Erythroblast (primary cell): ENCODE measurements around the gene APOBR.

Experiments used
- GATA1 ChIP-seq: IDR thresholded peaks from 2 replicates; pipeline ENCODE4 v1.6.1; 2011; ENCODE audit warnings: low read depth, mild to moderate bottlenecking, control low read depth, low read length, moderate library complexity
- POLR2A ChIP-seq: IDR thresholded peaks from 2 replicates; pipeline ENCODE4 v1.6.1; 2011; ENCODE audit warnings: mild to moderate bottlenecking, low read length

DNA sequence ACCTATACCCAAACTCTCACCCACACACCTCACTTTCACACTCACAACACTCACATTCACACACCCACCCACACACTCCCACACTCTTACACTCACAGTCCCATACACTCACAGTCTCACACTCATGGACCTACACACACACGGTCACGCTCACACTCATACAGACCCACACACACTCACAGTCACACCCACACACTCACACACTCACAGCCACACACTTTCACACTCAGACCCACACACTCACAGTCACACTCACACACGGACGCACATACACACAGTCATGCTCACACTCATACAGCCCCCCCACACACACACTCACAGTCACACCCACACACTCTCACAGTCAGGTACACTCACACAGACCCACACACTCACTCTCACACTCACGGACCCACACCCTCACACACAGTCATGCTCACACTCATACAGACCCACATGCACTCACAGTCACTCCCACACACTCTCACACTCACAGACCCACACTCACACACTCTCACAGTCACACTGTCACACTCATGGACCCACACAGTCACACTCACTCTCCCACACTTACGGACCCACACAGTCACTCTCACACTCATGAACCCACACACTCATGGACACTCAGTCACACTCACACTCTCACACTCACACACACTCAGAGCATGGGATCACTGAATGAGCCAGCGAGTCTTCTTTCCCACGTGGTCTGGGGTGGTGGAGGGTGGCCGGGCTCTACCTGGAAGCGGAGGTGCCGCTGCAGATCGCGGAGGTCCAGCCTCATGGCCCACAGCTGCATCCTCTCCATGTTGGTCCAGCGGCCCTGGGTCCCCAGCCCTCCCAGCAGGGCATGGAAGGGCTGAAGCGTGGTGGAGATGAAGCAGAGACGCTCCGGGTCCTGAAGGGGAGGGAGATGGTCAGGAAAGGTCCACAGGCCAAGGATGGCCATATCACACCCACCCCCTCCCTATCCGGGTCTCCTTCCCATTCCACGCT, 7.1 kb downstream of the APOBR start:
- TF ChIP-seq POLR2A (no peak), GATA1 (no peak)
